ENCODE measurements around the gene NNMT.

Gene NNMT

GRCh38 chr11:114276077-114276476 is 20.1 kb upstream of the NNMT start:
- Histone ChIP-seq H3K9ac (ENCODE audit: low read length) (no peak overlapping the region), H3K36me3 (ENCODE audit: insufficient read depth, low read length) (no peaks in the 10 kb centered on the region), H3K27ac (ENCODE audit: low read depth, low read length, poor library complexity, severe bottlenecking) (no peak overlapping the region), H3K4me3 (ENCODE audit: low read depth, low read length, poor library complexity, severe bottlenecking) (no peak overlapping the region), H3F3A (ENCODE audit: insufficient read depth, low read length) (no peaks in the 10 kb centered on the region), H2AFZ (ENCODE audit: low read length) (no peak overlapping the region), H3K9me2 (ENCODE audit: low read depth, low read length) (no peaks in the 10 kb centered on the region), H4K20me1 (ENCODE audit: insufficient read depth, low read length) (no peaks in the 10 kb centered on the region), H3K9me3 (ENCODE audit: low read length) (no peaks in the 10 kb centered on the region), H3K4me1 (ENCODE audit: insufficient read depth, low read length, severe bottlenecking) (no peaks in the 10 kb centered on the region), H3K79me2 (ENCODE audit: insufficient read depth, low read length) (no peaks in the 10 kb centered on the region), H3K4me2 (ENCODE audit: low read length) (no peak overlapping the region), H3K27me3 (ENCODE audit: insufficient read depth, low read length) (no peaks in the 10 kb centered on the region)
- no peak for TF ChIP-seq EZH2 (IDR thresholded peaks at IDR 0.05; ENCODE audit: borderline replicate concordance, low read length)
- TF ChIP-seq CTCF (IDR thresholded peaks at IDR 0.05; ENCODE audit: low read length), result no peak

GRCh38 chr11:114277637-114278341 is 18.4 kb upstream of the NNMT start:
- Histone ChIP-seq H4K20me1 (ENCODE audit: insufficient read depth, low read length) (no peaks in the 10 kb centered on the region), H2AFZ (ENCODE audit: low read length) (no peak overlapping the region), H3K4me2 (ENCODE audit: low read length) (no peak overlapping the region), H3K9me2 (ENCODE audit: low read depth, low read length) (no peaks in the 10 kb centered on the region), H3K9me3 (ENCODE audit: low read length) (no peaks in the 10 kb centered on the region), H3K4me3 (ENCODE audit: low read depth, low read length, poor library complexity, severe bottlenecking) (no peak overlapping the region), H3F3A (ENCODE audit: insufficient read depth, low read length) (no peaks in the 10 kb centered on the region), H3K27me3 (ENCODE audit: insufficient read depth, low read length) (no peaks in the 10 kb centered on the region), H3K4me1 (ENCODE audit: insufficient read depth, low read length, severe bottlenecking) (no peaks in the 10 kb centered on the region), H3K79me2 (ENCODE audit: insufficient read depth, low read length) (no peaks in the 10 kb centered on the region), H3K9ac (ENCODE audit: low read length) (no peak overlapping the region), H3K36me3 (ENCODE audit: insufficient read depth, low read length) (no peaks in the 10 kb centered on the region), H3K27ac (ENCODE audit: low read depth, low read length, poor library complexity, severe bottlenecking) (no peak overlapping the region)
- TF ChIP-seq EZH2 (IDR thresholded peaks at IDR 0.05; ENCODE audit: borderline replicate concordance, low read length) (no peak), CTCF (IDR thresholded peaks at IDR 0.05; ENCODE audit: low read length) (no peak; the same call in 1 of the 2 replicates)

- Histone ChIP-seq H3K4me1 (ENCODE audit: insufficient read depth, low read length, severe bottlenecking) (no peaks in the 10 kb centered on the region), H3K9ac (ENCODE audit: low read length) (no peak overlapping the region), H3K4me3 (ENCODE audit: low read depth, low read length, poor library complexity, severe bottlenecking) (no peak overlapping the region), H2AFZ (ENCODE audit: low read length) (no peak overlapping the region), H3K9me2 (ENCODE audit: low read depth, low read length) (no peaks in the 10 kb centered on the region), H4K20me1 (ENCODE audit: insufficient read depth, low read length) (no peaks in the 10 kb centered on the region), H3K4me2 (ENCODE audit: low read length) (no peak overlapping the region), H3K27ac (ENCODE audit: low read depth, low read length, poor library complexity, severe bottlenecking) (no peak overlapping the region), H3K79me2 (ENCODE audit: insufficient read depth, low read length) (no peaks in the 10 kb centered on the region), H3K27me3 (ENCODE audit: insufficient read depth, low read length) (no peaks in the 10 kb centered on the region), H3K36me3 (ENCODE audit: insufficient read depth, low read length) (no peaks in the 10 kb centered on the region), H3F3A (ENCODE audit: insufficient read depth, low read length) (no peaks in the 10 kb centered on the region), H3K9me3 (ENCODE audit: low read length) (no peaks in the 10 kb centered on the region)
- TF ChIP-seq EZH2 (IDR thresholded peaks at IDR 0.05; ENCODE audit: borderline replicate concordance, low read length), result no peak
- no peak for TF ChIP-seq CTCF (IDR thresholded peaks at IDR 0.05; ENCODE audit: low read length)
Observed at GRCh38 chr11:114278342-114279065, 17.7 kb upstream of the NNMT start.
